GM12875 (cell line): ENCODE results near the gene SLK.
A peak's percentile ranks its signal among the peaks of the same experiment; 100 is the strongest.

Experiments
- H3K4me3 ChIP-seq: one replicate; pipeline ENCODE4 v1.5.1; 2011; ENCODE audit warnings: low read depth, low read length, control low read depth
- TF ChIP-seq, protein P1 (sequence below): IDR thresholded peaks from 2 replicates; pipeline ENCODE4 v1.5.1; 2011; ENCODE audit warnings: low read depth, mild to moderate bottlenecking, control low read depth, inconsistent platforms, low read length, moderate library complexity, borderline replicate concordance; ENCODE audit not compliant: insufficient read depth

The SLK gene

DNA sequence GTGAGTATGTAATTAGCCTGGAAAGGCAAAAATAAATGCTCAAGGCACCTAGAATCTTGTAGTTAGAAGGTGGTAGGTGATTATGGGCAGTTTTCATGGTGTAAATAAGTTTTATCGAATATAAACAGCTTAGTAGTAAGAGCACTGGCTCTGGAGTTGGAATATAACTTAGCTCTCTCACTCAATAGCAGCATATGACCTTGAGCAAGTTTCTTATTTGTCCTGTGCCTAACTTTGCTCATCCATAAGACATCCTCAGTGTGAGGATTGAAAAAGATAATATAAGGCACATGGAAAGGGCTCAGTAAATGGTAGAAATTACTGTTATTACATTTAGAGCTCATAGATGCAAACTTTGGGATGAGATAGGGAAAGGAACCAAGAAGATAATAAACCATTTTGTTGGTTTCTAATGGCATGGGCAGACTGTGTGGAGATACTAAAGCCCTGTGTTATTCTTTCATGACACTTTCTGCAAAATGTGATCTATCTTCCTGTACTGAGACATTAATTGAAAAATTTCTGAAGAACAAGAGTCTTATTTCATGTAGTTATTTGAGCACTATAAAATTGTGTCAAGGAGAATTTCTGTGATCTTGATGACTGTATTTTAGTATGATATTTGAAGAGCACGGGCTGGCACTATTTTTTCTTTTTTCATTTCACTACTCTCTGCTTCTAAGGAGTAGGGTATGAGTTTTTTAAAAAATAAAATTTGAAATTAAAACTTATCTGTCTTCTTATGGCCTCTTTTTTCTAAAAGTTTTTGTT, 3.1 kb downstream of the SLK start:
- TF ChIP-seq, protein P1, sequence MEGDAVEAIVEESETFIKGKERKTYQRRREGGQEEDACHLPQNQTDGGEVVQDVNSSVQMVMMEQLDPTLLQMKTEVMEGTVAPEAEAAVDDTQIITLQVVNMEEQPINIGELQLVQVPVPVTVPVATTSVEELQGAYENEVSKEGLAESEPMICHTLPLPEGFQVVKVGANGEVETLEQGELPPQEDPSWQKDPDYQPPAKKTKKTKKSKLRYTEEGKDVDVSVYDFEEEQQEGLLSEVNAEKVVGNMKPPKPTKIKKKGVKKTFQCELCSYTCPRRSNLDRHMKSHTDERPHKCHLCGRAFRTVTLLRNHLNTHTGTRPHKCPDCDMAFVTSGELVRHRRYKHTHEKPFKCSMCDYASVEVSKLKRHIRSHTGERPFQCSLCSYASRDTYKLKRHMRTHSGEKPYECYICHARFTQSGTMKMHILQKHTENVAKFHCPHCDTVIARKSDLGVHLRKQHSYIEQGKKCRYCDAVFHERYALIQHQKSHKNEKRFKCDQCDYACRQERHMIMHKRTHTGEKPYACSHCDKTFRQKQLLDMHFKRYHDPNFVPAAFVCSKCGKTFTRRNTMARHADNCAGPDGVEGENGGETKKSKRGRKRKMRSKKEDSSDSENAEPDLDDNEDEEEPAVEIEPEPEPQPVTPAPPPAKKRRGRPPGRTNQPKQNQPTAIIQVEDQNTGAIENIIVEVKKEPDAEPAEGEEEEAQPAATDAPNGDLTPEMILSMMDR, result no peak
- H3K4me3 ChIP-seq, result no peak overlapping the region

DNA sequence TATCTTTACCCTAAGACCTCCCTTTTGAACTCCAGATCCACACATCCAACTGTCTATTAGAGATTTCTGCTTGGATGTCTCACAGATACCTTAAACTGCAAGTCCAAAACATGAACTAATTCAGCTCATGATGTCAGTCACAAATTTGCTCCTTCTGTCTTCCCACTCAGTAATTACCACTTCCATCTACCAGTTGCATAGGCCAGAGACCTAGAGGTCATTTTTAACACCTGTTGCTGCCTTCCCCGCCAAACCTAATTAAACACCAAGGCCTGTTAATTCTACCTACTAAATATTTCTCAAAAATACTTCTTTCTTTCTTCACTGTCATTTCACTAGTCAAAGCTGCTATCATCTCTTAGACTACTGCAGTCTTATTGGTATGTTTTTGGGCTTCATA, 8.2 kb downstream of the SLK start:
- H3K4me3 ChIP-seq, result no peak overlapping the region
- TF ChIP-seq, protein P1, result no peak

DNA sequence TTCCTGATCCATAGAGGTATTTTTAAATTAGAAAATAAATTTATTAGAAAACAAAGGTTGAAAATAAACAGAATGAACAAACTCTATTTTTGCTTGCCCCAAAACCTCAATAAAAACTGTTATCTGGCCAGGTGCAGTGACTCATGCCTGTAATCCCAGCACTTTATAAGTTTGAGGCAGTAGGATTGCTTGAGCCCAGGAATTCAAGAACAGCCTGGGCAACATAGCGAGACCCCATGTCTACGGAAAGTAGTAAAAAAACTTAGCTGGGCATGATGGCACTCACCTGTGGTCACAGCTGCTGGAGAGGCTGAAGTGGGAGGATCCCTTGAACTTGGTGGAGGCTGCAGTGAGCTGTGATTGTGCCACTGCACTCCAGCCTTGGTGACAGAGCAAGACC, 10.3 kb downstream of the SLK start:
- TF ChIP-seq, protein P1, result no peak
- H3K4me3 ChIP-seq, result no peak overlapping the region

DNA sequence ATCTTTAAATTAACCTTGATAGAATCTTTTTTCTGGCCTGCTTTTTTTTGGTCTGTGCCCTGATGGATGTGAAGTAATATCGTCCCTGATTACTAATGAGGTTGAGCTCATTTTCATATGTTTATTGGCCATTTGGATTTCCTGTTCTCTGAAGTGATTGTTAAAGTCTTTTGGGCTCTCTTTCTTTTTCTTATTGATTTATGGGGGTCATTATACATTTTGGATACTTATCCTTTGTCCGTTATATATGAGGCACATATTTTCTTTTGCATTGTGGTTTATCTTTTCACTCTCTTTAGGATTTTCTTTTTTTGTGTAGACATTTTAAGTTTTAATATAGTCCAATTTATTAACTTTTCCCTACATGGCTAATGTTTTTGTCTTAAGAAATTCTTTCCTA, 12.6 kb downstream of the SLK start:
- no peak overlapping the region for H3K4me3 ChIP-seq
- TF ChIP-seq, protein P1, result no peak

DNA sequence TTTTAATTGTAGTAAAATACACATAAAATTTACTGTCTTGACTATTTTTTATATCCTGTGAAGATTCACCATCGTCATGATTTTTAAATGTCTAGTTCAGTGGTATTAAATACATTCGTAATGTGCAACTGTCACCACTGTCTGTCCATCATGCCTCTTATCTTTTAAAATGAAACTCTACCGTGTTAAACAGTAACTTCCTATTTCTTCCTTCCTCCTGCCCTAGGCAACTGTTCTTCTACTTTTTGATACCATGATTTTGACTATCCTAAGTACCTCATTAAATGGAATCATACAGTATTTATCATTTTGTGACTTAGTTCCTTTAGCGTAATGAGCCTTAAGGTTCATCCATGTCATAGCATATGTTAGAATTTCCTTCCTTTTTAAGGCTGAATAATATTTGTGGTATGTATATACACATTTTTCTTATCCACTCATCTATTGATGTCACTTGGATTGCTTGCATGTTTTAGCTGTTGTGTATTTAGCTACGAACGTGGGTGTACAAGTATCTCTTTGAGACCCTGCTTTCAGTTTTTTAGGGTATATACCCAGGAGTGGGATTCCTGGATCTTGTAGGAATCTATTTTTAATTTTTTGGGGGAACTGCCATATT, 13.5 kb downstream of the SLK start:
- H3K4me3 ChIP-seq, result no peak overlapping the region
- TF ChIP-seq, protein P1, result no peak

DNA sequence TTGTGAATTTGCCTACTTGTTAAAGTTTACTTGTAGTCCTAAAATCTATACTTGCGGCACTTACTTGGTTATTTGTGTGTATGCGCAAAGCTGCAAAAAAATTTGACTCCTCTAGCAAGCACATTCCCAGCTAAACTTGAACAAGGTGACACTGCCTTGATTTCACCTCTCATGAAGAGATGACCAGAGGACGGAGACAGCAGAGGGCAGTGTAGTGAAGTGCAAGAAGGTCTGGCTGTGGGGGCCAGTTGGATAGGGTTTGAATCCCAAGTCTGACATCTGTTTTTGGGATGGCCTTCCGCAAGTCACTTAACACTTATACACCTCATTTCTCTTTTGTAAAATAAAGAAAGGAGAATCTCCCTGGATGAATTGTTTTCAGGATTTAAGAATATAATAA, 15.7 kb downstream of the SLK start:
- no peak overlapping the region for H3K4me3 ChIP-seq
- TF ChIP-seq, protein P1, result peak; percentile 26; the same call in 1 of the 2 replicates
